Panc1 (cell line): ENCODE data around the gene BRD4. TPM values are rescaled to one million over a fixed set of nuclear protein-coding genes. Genes with fewer than 3 reads are reported as not detected.

Experiments
- ATAC-seq: fragments of 200-7000 bp; cut with Tn5 transposase; 2 replicates; pipeline ENCODE4 v1.9.1; 2020; ENCODE audit warnings: mild to moderate bottlenecking, moderate library complexity
- BruUV-seq: library from RNA; stranded (reverse); fragments of 400-500 nt; replicated peaks from 2 replicates; lab custom pipeline; 2021; lab: Mats Ljungman, UMichigan
- CTCF ChIA-PET: fragments of 300-600 bp; sonication (Branson Sonifier 250); formaldehyde crosslinking; loops from one replicate; lab custom pipeline; 2022; ENCODE audit warnings: antibody characterized with exemption; lab: Charles Lee
- POLR2A ChIA-PET: fragments of 300-600 bp; sonication (Branson Sonifier 250); formaldehyde crosslinking; loops from one replicate; lab custom pipeline; 2022; ENCODE audit warnings: antibody characterized with exemption; lab: Charles Lee
- DNase-seq: peaks from one replicate; pipeline ENCODE4 v3.0.0-alpha.2; 2010; ENCODE audit warnings: low read depth, low spot score
- H3K27ac ChIP-seq: 2 replicates; pipeline ENCODE4 v1.5.1; 2011; ENCODE audit warnings: mild to moderate bottlenecking, low read length, inconsistent platforms
- H3K27me3 ChIP-seq: fragments of 200-500 bp; sonication (Bioruptor generic); 2 replicates; pipeline ENCODE4 v1.6.0; 2014; ENCODE audit warnings: low read length, inconsistent platforms; ENCODE audit not compliant: control insufficient read depth, insufficient read depth
- H3K36me3 ChIP-seq: fragments of 200-500 bp; sonication (Bioruptor generic); 2 replicates; pipeline ENCODE4 v1.5.1; 2014; ENCODE audit warnings: inconsistent platforms, mild to moderate bottlenecking, low read length, moderate library complexity; ENCODE audit not compliant: control insufficient read depth, insufficient read depth
- H3K4me1 ChIP-seq: 2 replicates; pipeline ENCODE4 v1.5.1; 2011; ENCODE audit warnings: inconsistent platforms, mild to moderate bottlenecking, low read length, moderate library complexity; ENCODE audit not compliant: control insufficient read depth, insufficient read depth
- H3K4me3 ChIP-seq, 2 experiments: 2 replicates each; pipeline ENCODE4 v1.5.1; 2011 to 2012; ENCODE audit warnings: low read depth in 2 of 2, low read length in 2 of 2, mild to moderate bottlenecking in 2 of 2, inconsistent platforms in 1 of 2, moderate library complexity in 1 of 2
- H3K9me3 ChIP-seq: fragments of 200-500 bp; sonication (Bioruptor generic); 2 replicates; pipeline ENCODE4 v1.5.1; 2014; ENCODE audit warnings: low read depth, mild to moderate bottlenecking, inconsistent platforms, low read length, moderate library complexity; ENCODE audit not compliant: control insufficient read depth, insufficient read depth
- CTCF ChIP-seq: fragments of 450-650 bp; IDR thresholded peaks from 2 replicates; pipeline ENCODE4 v1.5.1; 2017; ENCODE audit warnings: mild to moderate bottlenecking
- POLR2AphosphoS5 ChIP-seq: IDR thresholded peaks from 2 replicates; pipeline ENCODE4 v1.6.1; 2012; ENCODE audit warnings: mild to moderate bottlenecking, low read depth, low read length, moderate library complexity
- REST ChIP-seq, 2 experiments: IDR thresholded peaks; 2 replicates each; pipeline ENCODE4 v1.6.1; 2011 to 2012; ENCODE audit warnings: low read depth in 2 of 2, control low read depth in 1 of 2, low read length in 1 of 2, mild to moderate bottlenecking in 1 of 2, moderate library complexity in 1 of 2; ENCODE audit not compliant: insufficient read depth in 1 of 2
- TCF7L2 ChIP-seq: IDR thresholded peaks from 2 replicates; pipeline ENCODE4 v1.6.1; 2011; ENCODE audit warnings: mild to moderate bottlenecking, low read depth, low read length, inconsistent platforms
- in situ Hi-C: cut with HindIII; loops from 2 replicates; pipeline ENCODE4 v1.10.0; 2016; ENCODE audit warnings: low sequenced_read_pairs, low pct_unique_long_range_greater_than_20kb
- intact Hi-C: fragments of 100-400 bp; cut with micrococcal nuclease; formaldehyde crosslinking; loops from one replicate; pipeline ENCODE4 v1.10.0; 2022; ENCODE audit not compliant: unreplicated experiment
- total RNA-seq: library from RNA; stranded (reverse); gene quantifications from one replicate; pipeline ENCODE4 v1.2.1, GENCODE V29; 2021; ENCODE audit not compliant: unreplicated experiment

BRD4 gene
- total RNA-seq, 1 experiment from 2014 or later, result 102 TPM

DNA sequence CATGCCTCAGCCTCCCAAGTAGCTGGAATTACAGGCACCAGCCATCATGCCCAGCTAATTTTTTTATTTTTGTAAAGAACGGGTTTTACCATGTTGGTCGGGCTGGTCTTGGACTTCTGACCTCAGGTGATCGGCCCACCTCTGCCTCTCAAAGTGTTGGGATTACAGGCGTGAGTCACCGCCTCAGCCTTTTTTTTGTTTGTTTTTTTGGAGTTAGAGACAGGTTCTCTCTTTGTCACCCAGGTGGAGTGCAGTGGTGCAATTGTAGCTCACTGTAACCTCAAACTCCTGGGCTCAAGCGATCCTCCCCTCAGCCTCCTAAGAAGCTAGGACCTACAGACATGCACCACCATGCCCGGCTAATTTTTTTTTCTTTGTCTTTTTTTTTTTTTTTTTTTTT lies 116.0 kb downstream of the BRD4 start:
- intact Hi-C loops (no loop called here), in situ Hi-C loops (no loop called here)
- Histone ChIP-seq H3K4me1 (no peaks in the 10 kb centered on the region), H3K9me3 (no peaks in the 10 kb centered on the region), H3K4me3 (no peak overlapping the region), H3K27ac (no peak overlapping the region), H3K36me3 (no peaks in the 10 kb centered on the region), H3K27me3 (no peaks in the 10 kb centered on the region)
- ChIA-PET CTCF (interaction anchor here (0.7 kb wide), 1 partner anchor 61 kb away, joined by 3 read pairs; no protein-coding TSS in a partner anchor), POLR2A (no interaction called here)
- TF ChIP-seq CTCF (no peak), TCF7L2 (no peak), REST (IDR thresholded peaks at IDR 0.05; ENCODE audit: insufficient read depth in 1 of 2, low read depth in 2 of 2, low read length in 1 of 2) (no peak), POLR2AphosphoS5 (no peak)
- ATAC-seq (no peak), DNase-seq (no peak)
- BruUV-seq, result no TSS peak

DNA sequence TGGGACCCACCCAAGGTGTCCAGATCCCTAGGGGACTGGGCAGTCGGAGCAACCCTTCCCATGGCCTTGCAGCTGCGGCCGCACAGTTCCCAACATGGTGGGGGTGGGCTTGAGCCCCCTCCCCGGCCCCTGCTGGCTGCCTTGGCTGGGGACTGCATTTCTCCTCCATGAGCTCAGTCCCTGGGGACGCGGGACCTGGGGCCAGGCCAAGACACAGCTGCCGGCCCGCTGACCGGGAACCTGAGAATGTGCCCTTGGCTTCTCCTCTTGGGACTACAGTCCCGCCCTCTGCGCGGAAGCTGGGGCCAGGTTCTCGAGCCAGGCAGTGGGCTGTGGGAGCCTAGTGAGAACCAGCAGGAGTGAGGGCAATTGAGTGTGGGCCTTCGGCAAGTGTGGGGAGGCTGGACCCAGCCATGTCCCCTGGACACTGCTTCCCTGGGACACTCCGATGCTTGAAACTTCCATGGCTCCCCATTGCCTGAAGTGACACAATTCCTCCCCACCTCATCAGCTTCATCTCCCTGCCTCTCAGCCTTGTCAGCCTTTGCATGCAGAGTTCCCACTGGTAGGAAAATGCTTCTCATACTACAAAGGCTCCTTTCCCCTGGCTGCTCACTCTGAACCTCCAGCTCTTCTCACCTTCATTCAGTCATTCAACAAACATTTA lies 118.5 kb downstream of the BRD4 start:
- DNase-seq (no peak), ATAC-seq (no peak)
- in situ Hi-C loops, result no loop called here
- intact Hi-C loops, result no loop called here
- Histone ChIP-seq H3K27me3 (no peaks in the 10 kb centered on the region), H3K36me3 (no peaks in the 10 kb centered on the region), H3K4me1 (no peaks in the 10 kb centered on the region), H3K9me3 (no peaks in the 10 kb centered on the region), H3K4me3 (no peak overlapping the region), H3K27ac (no peak overlapping the region)
- POLR2A ChIA-PET, result interaction anchor here (0.5 to 0.7 kb wide), 2 partner anchors 190 to 219 kb away, joined by 4 read pairs; no protein-coding TSS in a partner anchor
- TF ChIP-seq POLR2AphosphoS5, result no peak
- TF ChIP-seq REST (IDR thresholded peaks at IDR 0.05; ENCODE audit: insufficient read depth in 1 of 2, low read depth in 2 of 2, low read length in 1 of 2), result no peak
- TF ChIP-seq TCF7L2, result no peak
- CTCF ChIA-PET, result no interaction called here
- BruUV-seq, result no TSS peak
